OCI-LY7 (cell line): ENCODE data around the gene ANKRD11.

Experiments
- CTCF ChIP-seq: fragments of 200-600 bp; sonication (generic); conservative IDR thresholded peaks from 2 replicates; pipeline ENCODE4 v1.5.1; 2014; ENCODE audit warnings: mild to moderate bottlenecking, antibody characterized with exemption, low read length, moderate library complexity, mixed read lengths
- EZH2phosphoT487 ChIP-seq: fragments of 200-600 bp; sonication (generic); IDR thresholded peaks from 2 replicates; pipeline ENCODE4 v1.6.1; 2018; ENCODE audit warnings: low read depth, borderline replicate concordance, mild to moderate bottlenecking, mixed run types, antibody characterized with exemption, low read length, moderate library complexity, mixed read lengths

- TF ChIP-seq CTCF, result no peak
- TF ChIP-seq EZH2phosphoT487, result no peak
Measured at GRCh38 chr16:89370081-89370511, 120.3 kb downstream of the ANKRD11 start.
